Neuronal stem cell (in vitro differentiated cells): Measurements from ENCODE around the gene ANKRD44.
A peak's percentile ranks its signal among the peaks of the same experiment; 100 is the strongest.

Experiments
- DNase-seq: peaks from one replicate; pipeline ENCODE4 v3.0.0-alpha.2; 2013; ENCODE audit warnings: low spot score
- H2AFZ ChIP-seq: one replicate; pipeline ENCODE4 v1.6.1; 2013; ENCODE audit warnings: mild to moderate bottlenecking, low read length, inconsistent platforms
- H2AK5ac ChIP-seq: 2 replicates; pipeline ENCODE4 v1.6.1; 2013; ENCODE audit warnings: low read depth, mild to moderate bottlenecking, inconsistent platforms, low read length, moderate library complexity, mixed read lengths
- H2BK120ac ChIP-seq: 2 replicates; pipeline ENCODE4 v1.6.1; 2013; ENCODE audit warnings: low read depth, mild to moderate bottlenecking, inconsistent platforms, low read length, moderate library complexity, mixed read lengths
- H2BK12ac ChIP-seq: one replicate; pipeline ENCODE4 v1.6.1; 2013; ENCODE audit warnings: low read length, inconsistent platforms
- H2BK15ac ChIP-seq: 2 replicates; pipeline ENCODE4 v1.6.1; 2013; ENCODE audit warnings: mild to moderate bottlenecking, low read length, inconsistent platforms, mixed read lengths
- H2BK5ac ChIP-seq: one replicate; pipeline ENCODE4 v1.6.1; 2013; ENCODE audit warnings: inconsistent platforms, mild to moderate bottlenecking, low read length, moderate library complexity
- H3K14ac ChIP-seq: one replicate; pipeline ENCODE4 v1.6.1; 2013; ENCODE audit warnings: low read length, inconsistent platforms
- H3K18ac ChIP-seq: 2 replicates; pipeline ENCODE4 v1.6.1; 2013; ENCODE audit warnings: low read length, inconsistent platforms
- H3K23ac ChIP-seq: 2 replicates; pipeline ENCODE4 v1.6.1; 2013; ENCODE audit warnings: low read depth, mild to moderate bottlenecking, mixed read lengths, low read length, inconsistent platforms; ENCODE audit not compliant: poor library complexity
- H3K27ac ChIP-seq: replicated peaks from 3 replicates; pipeline ENCODE4 v1.5.1; 2013; ENCODE audit warnings: low read length, inconsistent platforms
- H3K27me3 ChIP-seq, 3 experiments: 2 replicates each; pipeline ENCODE4 v1.6.1; 2013; ENCODE audit warnings: low read length in 3 of 3, mild to moderate bottlenecking in 2 of 3, inconsistent platforms in 1 of 3, low read depth in 1 of 3, mixed read lengths in 1 of 3, moderate library complexity in 1 of 3; ENCODE audit not compliant: control insufficient read depth in 3 of 3, insufficient read depth in 3 of 3
- H3K36me3 ChIP-seq, 2 donors: replicated peaks in 1 of 2; 2 replicates each; pipeline ENCODE4 v1.6.1; 2013; ENCODE audit warnings: low read length in 2 of 2; ENCODE audit not compliant: control insufficient read depth in 2 of 2, insufficient read depth in 2 of 2
- H3K4ac ChIP-seq: 2 replicates; pipeline ENCODE4 v1.6.1; 2013; ENCODE audit warnings: inconsistent platforms, mild to moderate bottlenecking, low read length, moderate library complexity
- H3K4me1 ChIP-seq, 2 donors: 1 replicate in 1 of 2; 2 replicates in 1 of 2; pipeline ENCODE4 v1.6.1; 2013; ENCODE audit warnings: low read length in 2 of 2, low read depth in 1 of 2; ENCODE audit not compliant: control insufficient read depth in 2 of 2, insufficient read depth in 1 of 2
- H3K4me2 ChIP-seq: one replicate; pipeline ENCODE4 v1.6.1; 2013; ENCODE audit warnings: mild to moderate bottlenecking, low read length, inconsistent platforms; ENCODE audit not compliant: insufficient read depth, poor library complexity, severe bottlenecking
- H3K4me3 ChIP-seq, 2 donors: 2 replicates each; pipeline ENCODE4 v1.5.1; 2013; ENCODE audit warnings: low read length in 2 of 2, mild to moderate bottlenecking in 2 of 2, inconsistent platforms in 1 of 2, moderate library complexity in 1 of 2
- H3K79me1 ChIP-seq: one replicate; pipeline ENCODE4 v1.6.1; 2013; ENCODE audit warnings: low read depth, mild to moderate bottlenecking, inconsistent platforms, low read length, moderate library complexity
- H3K9ac ChIP-seq: one replicate; pipeline ENCODE4 v1.6.1; 2013; ENCODE audit warnings: mild to moderate bottlenecking, low read depth, low read length, inconsistent platforms; ENCODE audit not compliant: poor library complexity
- H3K9me3 ChIP-seq, 2 donors: replicated peaks in 1 of 2; 2 replicates each; pipeline versions ENCODE3 to v1.6.1; 2013; ENCODE audit warnings: low read length in 2 of 2, mild to moderate bottlenecking in 2 of 2, inconsistent platforms in 1 of 2, low read depth in 1 of 2, mixed read lengths in 1 of 2, moderate library complexity in 1 of 2; ENCODE audit not compliant: control insufficient read depth in 2 of 2, insufficient read depth in 1 of 2
- H4K8ac ChIP-seq: one replicate; pipeline ENCODE4 v1.6.1; 2013; ENCODE audit warnings: low read depth, mild to moderate bottlenecking, inconsistent platforms, low read length, moderate library complexity
- H4K91ac ChIP-seq: one replicate; pipeline ENCODE4 v1.6.1; 2013; ENCODE audit warnings: low read length, low read depth, mild to moderate bottlenecking, inconsistent platforms; ENCODE audit not compliant: poor library complexity
- WGBS, 2 donors: extraction: QIAGEN DNeasy Blood & Tissue Kit; methylation state at CpG; one replicate each; pipeline ENCODE4 v1.1.7; 2013; ENCODE audit warnings: missing lambda C conversion rate in 2 of 2, mixed read lengths in 1 of 2; ENCODE audit not compliant: insufficient read length in 2 of 2, insufficient replicate concordance in 1 of 2; ENCODE audit errors: extremely low coverage in 2 of 2; 5-methylcytosine and 5-hydroxymethylcytosine counted together

The ANKRD44 gene

GRCh38 chr2:196993617-196994016 lies 317.0 kb downstream of the ANKRD44 start:
- peaks cover 9 to 17% of the 10 kb centered on the region in 2 donors for H3K4me1 ChIP-seq
- DNase-seq: no peak
- whole genome bisulfite sequencing, 2 donors: no CpG with 5 or more reads among the region's 6 CpGs

GRCh38 chr2:196992466-196992865 lies 318.1 kb downstream of the ANKRD44 start:
- no peak overlapping the region for H2BK120ac ChIP-seq
- no peaks in the 10 kb centered on the region for H3K27me3 ChIP-seq
- H3K9ac ChIP-seq: no peak overlapping the region
- peaks cover 13 to 20% of the 10 kb centered on the region in 2 donors for H3K4me1 ChIP-seq
- H3K4me2 ChIP-seq: no peak overlapping the region
- H3K27ac ChIP-seq: no peak overlapping the region
- no peak overlapping the region for H3K4me3 ChIP-seq
- H3K23ac ChIP-seq: no peak overlapping the region
- no peak overlapping the region for H2BK12ac ChIP-seq
- H3K4ac ChIP-seq: no peak overlapping the region
- H3K18ac ChIP-seq: no peak overlapping the region
- H3K9me3 ChIP-seq: no peaks in the 10 kb centered on the region
- H2BK5ac ChIP-seq: no peak overlapping the region
- H2AFZ ChIP-seq: no peak overlapping the region
- no peak overlapping the region for H3K14ac ChIP-seq
- H2AK5ac ChIP-seq: no peak overlapping the region
- WGBS, 2 donors: no CpG with 5 or more reads among the region's 1 CpG
- H4K91ac ChIP-seq: no peak overlapping the region
- H4K8ac ChIP-seq: no peak overlapping the region
- no peak overlapping the region for H2BK15ac ChIP-seq
- H3K36me3 ChIP-seq: no peaks in the 10 kb centered on the region
- no peaks in the 10 kb centered on the region for H3K79me1 ChIP-seq
- no peak for DNase-seq

More at GRCh38 chr2:196993617-196994016, 317.0 kb downstream of the ANKRD44 start:
- Histone ChIP-seq H3K9ac (no peak overlapping the region), H2BK15ac (no peak overlapping the region), H3K18ac (no peak overlapping the region), H2BK5ac (no peak overlapping the region), H3K36me3 (no peaks in the 10 kb centered on the region), H3K27ac (no peak overlapping the region), H3K4me2 (no peak overlapping the region), H3K14ac (no peak overlapping the region), H4K8ac (no peak overlapping the region), H3K9me3 (no peaks in the 10 kb centered on the region), H2BK120ac (no peak overlapping the region), H3K79me1 (no peaks in the 10 kb centered on the region), H3K4me3 (no peak overlapping the region), H3K27me3 (no peaks in the 10 kb centered on the region), H2BK12ac (no peak overlapping the region), H3K23ac (no peak overlapping the region), H2AK5ac (no peak overlapping the region), H3K4ac (no peak overlapping the region), H4K91ac (no peak overlapping the region), H2AFZ (no peak overlapping the region)

GRCh38 chr2:196990788-196991461 lies 319.7 kb downstream of the ANKRD44 start:
- Histone ChIP-seq H3K4ac (peak overlapping the region; percentile 26), H4K91ac (peak overlapping the region; percentile 80), H3K23ac (no peak overlapping the region), H3K4me3 (no peak overlapping the region), H2AK5ac (no peak overlapping the region), H3K79me1 (no peaks in the 10 kb centered on the region), H3K36me3 (no peaks in the 10 kb centered on the region), H4K8ac (no peak overlapping the region), H3K4me2 (no peak overlapping the region), H3K9me3 (no peaks in the 10 kb centered on the region), H3K18ac (no peak overlapping the region), H3K27me3 (no peaks in the 10 kb centered on the region), H3K14ac (no peak overlapping the region), H3K4me1 (peaks cover 13 to 30% of the 10 kb centered on the region in 2 donors), H2BK15ac (no peak overlapping the region), H2BK12ac (no peak overlapping the region), H2BK5ac (no peak overlapping the region), H3K9ac (peak overlapping the region; percentile 38), H2BK120ac (no peak overlapping the region), H2AFZ (peak overlapping the region; percentile 66), H3K27ac (peak overlapping the region; percentile 81)
- peak; percentile 54 for DNase-seq
- WGBS, 2 donors: no CpG with 5 or more reads among the region's 10 CpGs

GRCh38 chr2:196990092-196990491 lies 320.5 kb downstream of the ANKRD44 start:
- Histone ChIP-seq H3K14ac (no peak overlapping the region), H4K8ac (no peak overlapping the region), H4K91ac (no peak overlapping the region), H2BK12ac (no peak overlapping the region), H3K27me3 (no peaks in the 10 kb centered on the region), H2BK5ac (no peak overlapping the region), H3K9me3 (no peaks in the 10 kb centered on the region), H3K36me3 (no peaks in the 10 kb centered on the region), H2AK5ac (no peak overlapping the region), H3K4me2 (no peak overlapping the region), H3K4me3 (no peak overlapping the region), H2BK120ac (no peak overlapping the region), H3K9ac (no peak overlapping the region), H3K23ac (no peak overlapping the region), H3K4ac (no peak overlapping the region), H2AFZ (peak overlapping the region; percentile 1), H3K4me1 (peaks cover 13 to 30% of the 10 kb centered on the region in 2 donors), H2BK15ac (no peak overlapping the region), H3K27ac (peak overlapping the region; percentile 81), H3K79me1 (no peaks in the 10 kb centered on the region), H3K18ac (no peak overlapping the region)
- WGBS, 2 donors: no CpG with 5 or more reads among the region's 1 CpG
- no peak for DNase-seq
